Epithelial cell of esophagus (primary cell): ENCODE results near the gene AHDC1.

Source experiments
- DNase-seq: peaks from one replicate; pipeline ENCODE4 v3.0.0; 2010; ENCODE audit warnings: low read depth
- H3K4me3 ChIP-seq: 2 replicates; pipeline ENCODE4 v1.5.1; 2011; ENCODE audit warnings: mild to moderate bottlenecking, low read length, control low read depth
- CTCF ChIP-seq: IDR thresholded peaks from 2 replicates; pipeline ENCODE4 v1.5.1; 2011; ENCODE audit warnings: low read depth, mild to moderate bottlenecking, low read length, control low read depth, inconsistent platforms; ENCODE audit not compliant: insufficient read depth; ENCODE audit errors: missing control alignments

Gene AHDC1

GRCh38 chr1:27638805-27639204, 34.9 kb upstream of the AHDC1 start:
- H3K4me3 ChIP-seq: no peak overlapping the region
- DNase-seq: no peak
- no peak for TF ChIP-seq CTCF

DNA sequence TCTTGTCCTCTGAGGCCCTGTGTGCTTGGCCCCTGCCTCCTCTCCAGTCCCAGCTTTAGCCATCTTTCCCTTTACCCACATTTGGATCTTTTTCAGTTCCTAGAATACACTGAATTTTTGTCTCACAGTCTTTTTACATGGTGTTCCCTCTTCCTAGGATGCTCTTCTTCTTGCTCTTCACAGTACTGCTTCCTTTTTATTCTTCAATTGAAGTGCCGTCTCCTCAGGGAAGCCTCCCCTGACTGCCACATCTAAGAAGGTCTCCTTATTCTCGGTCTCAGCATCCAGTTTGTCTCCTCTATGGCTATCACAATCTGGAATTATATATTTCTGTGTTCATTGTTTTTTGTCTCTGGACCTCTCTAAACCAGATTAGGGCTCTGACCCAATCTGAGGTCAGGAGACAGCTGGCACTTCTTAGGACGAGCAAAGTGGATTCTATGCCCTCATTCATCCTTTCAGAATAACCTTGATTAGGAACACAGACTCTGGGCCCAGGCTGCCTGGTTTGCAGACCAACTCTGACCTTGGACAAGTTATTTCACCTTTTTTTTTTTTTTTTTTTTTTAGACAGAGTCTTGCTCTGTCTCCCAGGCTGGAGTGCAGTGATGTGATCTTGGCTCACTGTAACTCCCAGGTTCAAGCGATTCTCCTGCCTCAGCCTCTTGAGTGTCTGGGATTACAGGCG, 34.2 kb upstream of the AHDC1 start:
- DNase-seq: no peak
- no peak for TF ChIP-seq CTCF
- no peak overlapping the region for H3K4me3 ChIP-seq

DNA sequence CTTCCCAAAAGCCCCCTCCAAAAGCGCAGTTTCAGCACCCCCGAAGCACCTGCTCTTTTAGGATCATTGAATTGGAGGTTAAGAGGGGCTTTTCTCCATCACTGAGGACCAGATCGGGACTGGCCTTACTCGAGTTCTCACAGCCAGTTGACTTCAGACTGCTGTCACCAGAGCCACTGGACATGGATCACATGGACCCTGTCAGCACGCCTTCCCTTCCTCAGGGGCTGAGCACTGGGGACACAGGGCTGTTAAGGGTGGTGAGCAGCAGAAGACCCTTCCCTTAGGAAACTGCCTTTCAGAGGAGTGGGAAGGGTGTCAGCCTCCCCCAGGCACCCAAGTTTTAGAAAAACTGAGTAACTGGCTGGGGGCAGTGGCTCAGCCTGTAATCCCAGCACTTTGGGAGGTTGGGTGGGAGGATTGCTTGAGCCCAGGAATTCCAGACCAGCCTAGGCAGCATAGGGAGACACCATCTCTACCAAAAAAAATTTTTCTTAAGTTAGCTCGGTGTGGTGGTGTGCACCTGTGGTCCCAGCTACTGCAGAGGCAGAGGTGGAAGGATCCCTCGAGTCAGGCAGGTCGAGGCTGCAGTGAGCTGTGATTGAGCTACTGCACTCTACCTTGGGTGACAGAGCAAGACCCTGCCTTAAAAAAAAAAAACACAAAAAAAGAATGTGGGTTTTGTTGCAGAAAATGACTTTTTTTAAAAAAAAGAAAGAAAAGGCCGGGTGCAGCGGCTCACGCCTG, 31.6 kb upstream of the AHDC1 start:
- no peak for DNase-seq
- TF ChIP-seq CTCF: no peak
- H3K4me3 ChIP-seq: no peak overlapping the region

DNA sequence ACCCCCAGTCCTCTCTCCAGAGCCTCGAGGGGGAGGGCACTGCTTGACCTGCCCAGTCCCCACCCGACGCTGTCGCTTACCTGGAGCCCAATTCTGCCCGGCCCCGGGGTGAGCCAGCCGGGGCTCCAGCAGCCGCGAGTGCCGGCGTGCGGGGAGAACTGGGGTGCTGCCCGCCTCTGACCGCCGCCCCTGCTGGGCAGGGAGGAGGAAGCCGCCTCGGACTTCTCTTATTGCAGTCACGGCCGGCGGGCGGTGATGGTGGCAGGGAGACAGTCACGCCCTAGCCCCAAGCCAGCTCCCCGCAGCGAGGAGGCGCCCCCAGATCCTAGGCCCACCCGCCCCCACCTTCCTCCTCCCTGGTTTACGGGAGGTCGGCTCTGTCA, 31.0 kb upstream of the AHDC1 start, which contains the start of gene FGR:
Gene FGR, minus strand, starts transcription at position 201 of the 383 bp plus-strand sequence. CDS start 11,269 bp downstream, outside the sequence.
- peak within 1 kb of the TSS; percentile 8 for H3K4me3 ChIP-seq
- DNase-seq: no peak
- TF ChIP-seq CTCF: no peak

- H3K4me3 ChIP-seq: peak overlapping the region; percentile 8
These were observed 30.4 kb upstream of the AHDC1 start for GRCh38 chr1:27634177-27634984.

More at GRCh38 chr1:27634177-27634984, 30.4 kb upstream of the AHDC1 start:
- DNase-seq: no peak
- no peak for TF ChIP-seq CTCF
